SK-N-SH treated with all-trans-retinoic acid at 6 μM for 48 hours (cell line): ENCODE data around the gene C5orf34.

Source experiments
- ATAC-seq: fragments of 200-7000 bp; cut with Tn5 transposase; 3 replicates; pipeline ENCODE4 v1.9.1; 2020; ENCODE audit warnings: mild to moderate bottlenecking, moderate library complexity
- ARNTL ChIP-seq: fragments of 450-650 bp; formaldehyde crosslinking; IDR thresholded peaks from 2 replicates; pipeline ENCODE4 v1.5.0; 2020; ENCODE audit warnings: low read depth, mild to moderate bottlenecking, moderate library complexity, borderline replicate concordance
- BACH2 ChIP-seq: fragments of 250-450 bp; sonication (Bioruptor Pico); IDR thresholded peaks from 2 replicates; pipeline ENCODE4 v1.9.0; 2021; ENCODE audit warnings: mild to moderate bottlenecking, borderline replicate concordance
- CREB5 ChIP-seq: fragments of 250-450 bp; sonication (Bioruptor Pico); IDR thresholded peaks from 2 replicates; pipeline ENCODE4 v1.5.1; 2020; ENCODE audit warnings: low read depth, mild to moderate bottlenecking, moderate library complexity
- CSDC2 ChIP-seq: fragments of 250-450 bp; sonication (Bioruptor Pico); IDR thresholded peaks from 2 replicates; pipeline ENCODE4 v1.5.0; 2020; ENCODE audit warnings: mild to moderate bottlenecking, moderate library complexity
- CSRNP3 ChIP-seq: fragments of 250-450 bp; sonication (Bioruptor Pico); IDR thresholded peaks from 2 replicates; pipeline ENCODE4 v1.5.1; 2021; ENCODE audit warnings: mild to moderate bottlenecking, moderate library complexity
- ESRRG ChIP-seq: fragments of 250-450 bp; sonication (Bioruptor Pico); IDR thresholded peaks from 2 replicates; pipeline ENCODE4 v1.6.1; 2021; ENCODE audit warnings: mild to moderate bottlenecking
- GLIS3 ChIP-seq: fragments of 250-450 bp; sonication (Bioruptor Pico); IDR thresholded peaks from 2 replicates; pipeline ENCODE4 v1.5.0; 2020; ENCODE audit warnings: mild to moderate bottlenecking, moderate library complexity
- OSR1 ChIP-seq: fragments of 250-450 bp; sonication (Bioruptor Pico); IDR thresholded peaks from 2 replicates; pipeline ENCODE4 v1.8.0; 2022; ENCODE audit warnings: moderate library complexity, mild to moderate bottlenecking, inconsistent platforms
- PATZ1 ChIP-seq: fragments of 250-450 bp; sonication (Bioruptor Pico); IDR thresholded peaks from 2 replicates; pipeline ENCODE4 v1.8.0; 2020; ENCODE audit warnings: mild to moderate bottlenecking, moderate library complexity, borderline replicate concordance
- POU6F1 ChIP-seq: fragments of 250-450 bp; sonication (Bioruptor Pico); IDR thresholded peaks from 2 replicates; pipeline ENCODE4 v1.8.0; 2021; ENCODE audit warnings: low read depth, mild to moderate bottlenecking, moderate library complexity, borderline replicate concordance
- PPARA ChIP-seq: fragments of 250-450 bp; sonication (Bioruptor Pico); IDR thresholded peaks from 2 replicates; pipeline ENCODE4 v1.5.0; 2020; ENCODE audit warnings: mild to moderate bottlenecking, borderline replicate concordance
- RARB ChIP-seq: fragments of 250-450 bp; sonication (Bioruptor Pico); IDR thresholded peaks from 2 replicates; pipeline ENCODE4 v1.8.0; 2021; ENCODE audit warnings: mild to moderate bottlenecking, moderate library complexity
- SNAI2 ChIP-seq: fragments of 250-450 bp; sonication (Bioruptor Pico); IDR thresholded peaks from 2 replicates; pipeline ENCODE4 v1.5.0; 2020; ENCODE audit warnings: mild to moderate bottlenecking, moderate library complexity
- TCF4 ChIP-seq: fragments of 250-450 bp; sonication (Bioruptor Pico); IDR thresholded peaks from 2 replicates; pipeline ENCODE4 v1.8.0; 2021; ENCODE audit warnings: mild to moderate bottlenecking, moderate library complexity, borderline replicate concordance
- TOX ChIP-seq: fragments of 250-450 bp; sonication (Bioruptor Pico); IDR thresholded peaks from 2 replicates; pipeline ENCODE4 v1.8.0; 2021; ENCODE audit warnings: mild to moderate bottlenecking, moderate library complexity, borderline replicate concordance
- TSHZ2 ChIP-seq: fragments of 250-450 bp; sonication (Bioruptor Pico); IDR thresholded peaks from 2 replicates; pipeline ENCODE4 v1.5.0; 2020; ENCODE audit warnings: mild to moderate bottlenecking, moderate library complexity
- ZC3H10 ChIP-seq: fragments of 250-450 bp; sonication (Bioruptor Pico); IDR thresholded peaks from 2 replicates; pipeline ENCODE4 v1.5.1; 2021; ENCODE audit warnings: mild to moderate bottlenecking, moderate library complexity
- ZFP3 ChIP-seq: fragments of 250-450 bp; sonication (Bioruptor Pico); IDR thresholded peaks from 2 replicates; pipeline ENCODE4 v1.5.0; 2020; ENCODE audit warnings: mild to moderate bottlenecking, moderate library complexity
- ZFP30 ChIP-seq: fragments of 450-650 bp; formaldehyde crosslinking; IDR thresholded peaks from 2 replicates; pipeline ENCODE4 v1.5.0; 2022; ENCODE audit warnings: mild to moderate bottlenecking, moderate library complexity
- ZNF70 ChIP-seq: fragments of 450-650 bp; formaldehyde crosslinking; IDR thresholded peaks from 2 replicates; pipeline ENCODE4 v1.5.0; 2020; ENCODE audit warnings: mild to moderate bottlenecking, moderate library complexity
- ZNF8 ChIP-seq: fragments of 450-650 bp; formaldehyde crosslinking; IDR thresholded peaks from 2 replicates; pipeline ENCODE4 v1.5.0; 2020; ENCODE audit warnings: mild to moderate bottlenecking, moderate library complexity

Gene C5orf34

DNA sequence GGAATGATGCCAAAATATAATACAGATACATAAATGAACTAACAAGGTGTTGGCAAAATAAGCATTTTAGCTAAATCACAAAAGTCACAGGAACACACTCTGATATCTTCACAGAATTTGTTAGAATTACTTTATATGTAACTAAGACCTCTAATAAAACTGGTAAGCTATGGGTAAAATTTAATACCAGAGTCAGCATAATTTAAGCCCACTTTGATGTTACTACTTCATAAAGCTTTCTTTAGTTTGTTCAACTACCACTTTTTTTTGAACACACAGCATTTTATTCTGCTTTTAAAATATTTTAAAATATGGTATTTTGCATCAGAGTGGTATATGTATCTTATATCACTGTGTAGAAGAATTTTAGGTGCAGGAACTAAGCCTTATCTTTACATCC, 22.0 kb upstream of the C5orf34 start:
- no peak for ATAC-seq
- TF ChIP-seq RARB (CRISPR knock-in tag) (no peak), CSDC2 (CRISPR knock-in tag) (no peak), GLIS3 (CRISPR knock-in tag) (no peak), ARNTL (CRISPR knock-in tag) (no peak), ZFP3 (CRISPR knock-in tag) (no peak), ESRRG (CRISPR knock-in tag) (no peak), TOX (CRISPR knock-in tag) (no peak), SNAI2 (CRISPR knock-in tag) (no peak), BACH2 (no peak), POU6F1 (no peak), PATZ1 (CRISPR knock-in tag) (no peak), TCF4 (CRISPR knock-in tag) (no peak), PPARA (CRISPR knock-in tag) (no peak), CREB5 (no peak), OSR1 (CRISPR knock-in tag) (no peak)

DNA sequence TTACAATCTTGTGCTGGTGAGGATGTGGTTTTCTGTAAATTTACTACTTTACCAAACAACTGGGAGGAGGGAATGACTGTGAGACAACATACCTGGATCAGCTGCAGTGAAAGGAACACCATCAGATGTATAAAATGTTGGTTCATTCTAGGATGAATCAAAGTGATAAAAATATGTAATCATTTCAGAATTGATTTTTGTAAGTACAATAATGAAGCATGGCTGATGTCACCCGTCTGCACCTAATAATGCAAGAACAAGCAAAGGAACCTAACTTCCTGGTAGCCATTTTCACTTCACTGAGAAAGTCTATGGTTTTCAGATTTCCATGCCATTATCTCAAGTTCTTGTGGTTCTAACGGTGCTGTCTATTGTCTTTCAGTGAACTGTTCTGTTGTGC, 18.7 kb upstream of the C5orf34 start:
- TF ChIP-seq TCF4 (CRISPR knock-in tag) (no peak), SNAI2 (CRISPR knock-in tag) (no peak), PATZ1 (CRISPR knock-in tag) (no peak), OSR1 (CRISPR knock-in tag) (no peak), ESRRG (CRISPR knock-in tag) (no peak), TSHZ2 (no peak), ZFP3 (CRISPR knock-in tag) (no peak), BACH2 (no peak), ZFP30 (no peak), ZNF70 (CRISPR knock-in tag) (no peak)
- no peak for ATAC-seq

DNA sequence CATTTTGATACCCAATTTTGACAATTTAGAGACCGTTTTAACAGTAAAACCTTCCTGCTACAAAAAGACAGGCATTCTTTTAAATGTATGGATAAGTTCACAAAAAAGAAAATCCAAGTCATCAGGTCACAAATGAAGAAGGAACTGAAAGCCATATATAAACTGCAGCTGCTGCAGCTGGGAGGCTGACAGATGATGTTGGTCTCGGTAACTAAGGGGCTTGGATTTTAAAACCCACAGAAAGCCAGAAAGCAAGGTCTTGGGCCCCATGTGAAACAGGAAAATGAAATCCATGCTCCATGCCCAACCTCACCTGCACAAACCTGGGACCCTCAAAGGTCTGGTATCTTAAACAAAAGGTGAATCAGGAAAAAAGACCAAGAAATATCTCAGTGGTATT, 15.7 kb upstream of the C5orf34 start:
- no peak for ATAC-seq

More for the DNA sequence above, 15.7 kb upstream of the C5orf34 start:
- TF ChIP-seq TCF4 (CRISPR knock-in tag) = no peak
- no peak for TF ChIP-seq ARNTL (CRISPR knock-in tag)
- TF ChIP-seq CSRNP3 = no peak
- TF ChIP-seq ZFP3 (CRISPR knock-in tag) = no peak
- no peak for TF ChIP-seq PPARA (CRISPR knock-in tag)
- no peak for TF ChIP-seq POU6F1
- TF ChIP-seq SNAI2 (CRISPR knock-in tag) = no peak
- TF ChIP-seq BACH2 = no peak
- no peak for TF ChIP-seq ZNF8 (CRISPR knock-in tag)
- TF ChIP-seq ZFP30 = no peak
- no peak for TF ChIP-seq CSDC2 (CRISPR knock-in tag)
- no peak for TF ChIP-seq ZC3H10 (CRISPR knock-in tag)
